Measurements from ENCODE around the gene TRIM49.
"Not testable (repeated sequence)": the region's sequence is repeated elsewhere in the genome, so short reads cannot be mapped to it uniquely, and the experiment has no call there.

Gene TRIM49

GRCh38 chr11:89808475-89808874, at the start of gene TRIM49:
TSS of gene TRIM49 (minus strand) at chr11:89808575. CDS start at chr11:89804469, 4,106 bp downstream.
- not testable (repeated sequence) for H3K9me3 ChIP-seq (ENCODE audit: severe bottlenecking); H3K4me3 ChIP-seq (ENCODE audit: severe bottlenecking); H3K27ac ChIP-seq (ENCODE audit: poor library complexity, severe bottlenecking); DNase-seq (ENCODE audit: low spot score); H3K36me3 ChIP-seq (ENCODE audit: low read depth); ATAC-seq (ENCODE audit: low read depth); H3K4me1 ChIP-seq (ENCODE audit: insufficient read depth, poor library complexity, severe bottlenecking); H3K27me3 ChIP-seq (ENCODE audit: insufficient read depth, poor library complexity, severe bottlenecking)

- not testable (repeated sequence) for H3K27ac ChIP-seq (ENCODE audit: poor library complexity, severe bottlenecking); ATAC-seq (ENCODE audit: low read depth); DNase-seq (ENCODE audit: low spot score); H3K36me3 ChIP-seq (ENCODE audit: low read depth); H3K9me3 ChIP-seq (ENCODE audit: severe bottlenecking); H3K4me3 ChIP-seq (ENCODE audit: severe bottlenecking); H3K27me3 ChIP-seq (ENCODE audit: insufficient read depth, poor library complexity, severe bottlenecking); H3K4me1 ChIP-seq (ENCODE audit: insufficient read depth, poor library complexity, severe bottlenecking)
Observed at GRCh38 chr11:89826694-89827093, 18.3 kb upstream of the TRIM49 start.

GRCh38 chr11:89820008-89820407, 11.6 kb upstream of the TRIM49 start:
- not testable (repeated sequence) for H3K9me3 ChIP-seq (ENCODE audit: severe bottlenecking); ATAC-seq (ENCODE audit: low read depth); H3K27me3 ChIP-seq (ENCODE audit: insufficient read depth, poor library complexity, severe bottlenecking); H3K27ac ChIP-seq (ENCODE audit: poor library complexity, severe bottlenecking); H3K4me3 ChIP-seq (ENCODE audit: severe bottlenecking); H3K4me1 ChIP-seq (ENCODE audit: insufficient read depth, poor library complexity, severe bottlenecking); DNase-seq (ENCODE audit: low spot score); H3K36me3 ChIP-seq (ENCODE audit: low read depth)

GRCh38 chr11:89813535-89813934, 5.2 kb upstream of the TRIM49 start:
- not testable (repeated sequence) for ATAC-seq (ENCODE audit: low read depth)

GRCh38 chr11:89787506-89788063, 20.8 kb downstream of the TRIM49 start:
- not testable (repeated sequence) for DNase-seq (ENCODE audit: low spot score)

More at GRCh38 chr11:89813535-89813934, 5.2 kb upstream of the TRIM49 start:
- not testable (repeated sequence) for DNase-seq (ENCODE audit: low spot score); H3K27ac ChIP-seq (ENCODE audit: poor library complexity, severe bottlenecking); H3K4me1 ChIP-seq (ENCODE audit: insufficient read depth, poor library complexity, severe bottlenecking); H3K9me3 ChIP-seq (ENCODE audit: severe bottlenecking); H3K36me3 ChIP-seq (ENCODE audit: low read depth); H3K4me3 ChIP-seq (ENCODE audit: severe bottlenecking); H3K27me3 ChIP-seq (ENCODE audit: insufficient read depth, poor library complexity, severe bottlenecking)

GRCh38 chr11:89785726-89786125, 22.6 kb downstream of the TRIM49 start:
- ATAC-seq (ENCODE audit: low read depth); H3K27me3 ChIP-seq (ENCODE audit: insufficient read depth, poor library complexity, severe bottlenecking); DNase-seq (ENCODE audit: low spot score); H3K9me3 ChIP-seq (ENCODE audit: severe bottlenecking); H3K4me3 ChIP-seq (ENCODE audit: severe bottlenecking); H3K36me3 ChIP-seq (ENCODE audit: low read depth); H3K27ac ChIP-seq (ENCODE audit: poor library complexity, severe bottlenecking); H3K4me1 ChIP-seq (ENCODE audit: insufficient read depth, poor library complexity, severe bottlenecking): not testable (repeated sequence)

More at GRCh38 chr11:89787506-89788063, 20.8 kb downstream of the TRIM49 start:
- H3K4me1 ChIP-seq (ENCODE audit: insufficient read depth, poor library complexity, severe bottlenecking); ATAC-seq (ENCODE audit: low read depth); H3K27me3 ChIP-seq (ENCODE audit: insufficient read depth, poor library complexity, severe bottlenecking); H3K27ac ChIP-seq (ENCODE audit: poor library complexity, severe bottlenecking); H3K4me3 ChIP-seq (ENCODE audit: severe bottlenecking); H3K9me3 ChIP-seq (ENCODE audit: severe bottlenecking); H3K36me3 ChIP-seq (ENCODE audit: low read depth): not testable (repeated sequence)

- not testable (repeated sequence) for DNase-seq (ENCODE audit: low spot score)
Observed at GRCh38 chr11:89750822-89751221, 57.6 kb downstream of the TRIM49 start.

More at GRCh38 chr11:89750822-89751221, 57.6 kb downstream of the TRIM49 start:
- not testable (repeated sequence) for H3K27ac ChIP-seq (ENCODE audit: poor library complexity, severe bottlenecking); H3K9me3 ChIP-seq (ENCODE audit: severe bottlenecking); H3K27me3 ChIP-seq (ENCODE audit: insufficient read depth, poor library complexity, severe bottlenecking); H3K4me3 ChIP-seq (ENCODE audit: severe bottlenecking); H3K36me3 ChIP-seq (ENCODE audit: low read depth); H3K4me1 ChIP-seq (ENCODE audit: insufficient read depth, poor library complexity, severe bottlenecking); ATAC-seq (ENCODE audit: low read depth)
